Measurements from ENCODE around the gene TTC28. TPM values are rescaled to one million over a fixed set of nuclear protein-coding genes. Genes with fewer than 3 reads are reported as not detected.

TTC28 gene
- total RNA-seq, 1 donor from 2014 or later: 65.4 TPM

- TF ChIP-seq, protein P1, sequence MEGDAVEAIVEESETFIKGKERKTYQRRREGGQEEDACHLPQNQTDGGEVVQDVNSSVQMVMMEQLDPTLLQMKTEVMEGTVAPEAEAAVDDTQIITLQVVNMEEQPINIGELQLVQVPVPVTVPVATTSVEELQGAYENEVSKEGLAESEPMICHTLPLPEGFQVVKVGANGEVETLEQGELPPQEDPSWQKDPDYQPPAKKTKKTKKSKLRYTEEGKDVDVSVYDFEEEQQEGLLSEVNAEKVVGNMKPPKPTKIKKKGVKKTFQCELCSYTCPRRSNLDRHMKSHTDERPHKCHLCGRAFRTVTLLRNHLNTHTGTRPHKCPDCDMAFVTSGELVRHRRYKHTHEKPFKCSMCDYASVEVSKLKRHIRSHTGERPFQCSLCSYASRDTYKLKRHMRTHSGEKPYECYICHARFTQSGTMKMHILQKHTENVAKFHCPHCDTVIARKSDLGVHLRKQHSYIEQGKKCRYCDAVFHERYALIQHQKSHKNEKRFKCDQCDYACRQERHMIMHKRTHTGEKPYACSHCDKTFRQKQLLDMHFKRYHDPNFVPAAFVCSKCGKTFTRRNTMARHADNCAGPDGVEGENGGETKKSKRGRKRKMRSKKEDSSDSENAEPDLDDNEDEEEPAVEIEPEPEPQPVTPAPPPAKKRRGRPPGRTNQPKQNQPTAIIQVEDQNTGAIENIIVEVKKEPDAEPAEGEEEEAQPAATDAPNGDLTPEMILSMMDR (conservative IDR thresholded peaks at IDR 0.05): no peak
- Mint-ChIP-seq H3K4me1 (peaks cover 15% of the 10 kb centered on the region), H3K27ac (ENCODE audit: unreplicated experiment) (no peak overlapping the region), H3K9me3 (peaks cover 7% of the 10 kb centered on the region), H3K36me3 (ENCODE audit: low read depth) (peaks cover 14% of the 10 kb centered on the region), H3K27me3 (ENCODE audit: low read depth) (no peaks in the 10 kb centered on the region), H3K4me3 (no peak overlapping the region)
- no peak for DNase-seq (ENCODE audit: low read depth, low spot score)
These were observed 270.9 kb downstream of the TTC28 start for GRCh38 chr22:28408709-28409108.

- H3K27ac Mint-ChIP-seq (ENCODE audit: unreplicated experiment): no peak overlapping the region
These were observed 272.0 kb downstream of the TTC28 start for GRCh38 chr22:28407645-28408044.

GRCh38 chr22:28406246-28406645 lies 273.4 kb downstream of the TTC28 start:
- TF ChIP-seq, protein P1 (conservative IDR thresholded peaks at IDR 0.05): no peak
- Mint-ChIP-seq H3K36me3 (ENCODE audit: low read depth) (peaks cover 14% of the 10 kb centered on the region), H3K9me3 (peaks cover 7% of the 10 kb centered on the region), H3K27me3 (ENCODE audit: low read depth) (no peaks in the 10 kb centered on the region), H3K4me3 (no peak overlapping the region), H3K4me1 (peaks cover 7% of the 10 kb centered on the region), H3K27ac (ENCODE audit: unreplicated experiment) (no peak overlapping the region)
- DNase-seq (ENCODE audit: low read depth, low spot score): no peak

More at GRCh38 chr22:28407645-28408044, 272.0 kb downstream of the TTC28 start:
- Mint-ChIP-seq H3K9me3 (peaks cover 7% of the 10 kb centered on the region), H3K36me3 (ENCODE audit: low read depth) (peaks cover 14% of the 10 kb centered on the region), H3K4me3 (no peak overlapping the region), H3K27me3 (ENCODE audit: low read depth) (no peaks in the 10 kb centered on the region), H3K4me1 (peaks cover 13% of the 10 kb centered on the region)
- DNase-seq (ENCODE audit: low read depth, low spot score): no peak
- TF ChIP-seq, protein P1 (conservative IDR thresholded peaks at IDR 0.05): no peak

GRCh38 chr22:28405588-28405987 lies 274.1 kb downstream of the TTC28 start:
- Mint-ChIP-seq H3K27ac (ENCODE audit: unreplicated experiment) (no peak overlapping the region), H3K9me3 (peaks cover 7% of the 10 kb centered on the region), H3K4me3 (no peak overlapping the region)

DNA sequence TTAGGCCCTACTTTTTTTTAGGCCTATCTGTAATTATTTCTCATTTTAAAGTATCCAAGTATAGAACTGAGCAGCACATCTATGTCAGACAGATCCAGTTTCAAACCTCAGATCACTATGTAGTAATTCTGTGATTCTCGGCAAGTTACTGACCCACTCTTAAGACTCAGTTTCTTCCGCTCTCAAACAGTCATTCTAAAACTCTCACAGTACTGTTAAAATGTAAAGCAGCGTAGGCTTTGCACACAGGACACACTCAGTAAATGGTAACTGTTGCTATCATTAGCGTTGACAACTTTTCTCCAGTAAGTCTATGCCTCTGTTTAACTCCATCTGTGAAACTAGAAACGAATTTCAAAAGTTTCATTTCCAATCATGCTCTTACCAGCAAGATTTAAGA lies 277.1 kb downstream of the TTC28 start:
- no peaks in the 10 kb centered on the region for H3K27me3 Mint-ChIP-seq (ENCODE audit: low read depth)
- H3K9me3 Mint-ChIP-seq: peaks cover 7% of the 10 kb centered on the region
- H3K36me3 Mint-ChIP-seq (ENCODE audit: low read depth): peaks cover 12% of the 10 kb centered on the region
- no peak for DNase-seq (ENCODE audit: low read depth, low spot score)
- H3K4me1 Mint-ChIP-seq: peaks cover 15% of the 10 kb centered on the region
- TF ChIP-seq, protein P1 (conservative IDR thresholded peaks at IDR 0.05): no peak
- no peak overlapping the region for H3K27ac Mint-ChIP-seq (ENCODE audit: unreplicated experiment)
- no peak overlapping the region for H3K4me3 Mint-ChIP-seq

More at GRCh38 chr22:28405588-28405987, 274.1 kb downstream of the TTC28 start:
- TF ChIP-seq, protein P1 (conservative IDR thresholded peaks at IDR 0.05): no peak
- Mint-ChIP-seq H3K4me1 (peaks cover 6% of the 10 kb centered on the region), H3K36me3 (ENCODE audit: low read depth) (peaks cover 14% of the 10 kb centered on the region), H3K27me3 (ENCODE audit: low read depth) (no peaks in the 10 kb centered on the region)
- DNase-seq (ENCODE audit: low read depth, low spot score): no peak
